ENCODE results near the gene TMEM144.

TMEM144 gene

DNA sequence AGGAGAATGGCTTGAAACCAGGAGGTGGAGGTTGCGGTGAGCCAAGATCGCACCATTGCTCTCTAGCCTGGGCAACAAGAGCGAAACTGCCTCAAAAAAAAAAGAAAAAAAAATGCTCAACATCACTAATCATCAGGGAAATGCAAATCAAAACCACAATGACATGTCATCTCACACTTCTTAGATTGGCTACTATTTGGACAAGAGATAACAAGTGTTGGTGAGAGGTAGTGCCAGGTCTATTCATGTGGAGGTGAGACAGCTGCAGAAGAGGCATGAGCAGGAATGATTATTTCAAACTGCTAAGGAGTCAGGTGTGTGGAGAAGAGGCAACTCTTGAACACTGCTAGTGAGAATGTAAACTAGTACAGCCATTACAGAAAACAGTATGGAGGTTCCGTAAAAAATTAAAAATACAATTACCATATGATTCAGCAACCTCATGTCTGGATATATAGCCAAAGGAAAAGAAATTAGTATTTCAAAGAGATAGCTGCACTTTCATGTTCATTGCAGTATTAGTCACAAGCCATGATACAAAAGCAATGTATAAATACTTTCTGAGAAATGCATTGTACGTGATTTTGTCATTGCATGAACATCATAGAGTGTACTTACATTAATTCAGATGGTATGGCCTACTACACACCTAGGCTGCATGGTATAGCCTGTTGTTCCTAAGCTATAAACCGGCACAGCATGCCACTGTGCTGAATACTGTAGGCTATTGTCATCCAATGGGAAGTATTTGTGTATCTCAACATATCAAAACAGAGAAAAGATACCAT lies 75.3 kb downstream of the TMEM144 start (continued):
- TF ChIP-seq, protein P1, sequence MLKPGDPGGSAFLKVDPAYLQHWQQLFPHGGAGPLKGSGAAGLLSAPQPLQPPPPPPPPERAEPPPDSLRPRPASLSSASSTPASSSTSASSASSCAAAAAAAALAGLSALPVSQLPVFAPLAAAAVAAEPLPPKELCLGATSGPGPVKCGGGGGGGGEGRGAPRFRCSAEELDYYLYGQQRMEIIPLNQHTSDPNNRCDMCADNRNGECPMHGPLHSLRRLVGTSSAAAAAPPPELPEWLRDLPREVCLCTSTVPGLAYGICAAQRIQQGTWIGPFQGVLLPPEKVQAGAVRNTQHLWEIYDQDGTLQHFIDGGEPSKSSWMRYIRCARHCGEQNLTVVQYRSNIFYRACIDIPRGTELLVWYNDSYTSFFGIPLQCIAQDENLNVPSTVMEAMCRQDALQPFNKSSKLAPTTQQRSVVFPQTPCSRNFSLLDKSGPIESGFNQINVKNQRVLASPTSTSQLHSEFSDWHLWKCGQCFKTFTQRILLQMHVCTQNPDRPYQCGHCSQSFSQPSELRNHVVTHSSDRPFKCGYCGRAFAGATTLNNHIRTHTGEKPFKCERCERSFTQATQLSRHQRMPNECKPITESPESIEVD (tag by site-specific recombination; IDR thresholded peaks at IDR 0.05) = no peak

DNA sequence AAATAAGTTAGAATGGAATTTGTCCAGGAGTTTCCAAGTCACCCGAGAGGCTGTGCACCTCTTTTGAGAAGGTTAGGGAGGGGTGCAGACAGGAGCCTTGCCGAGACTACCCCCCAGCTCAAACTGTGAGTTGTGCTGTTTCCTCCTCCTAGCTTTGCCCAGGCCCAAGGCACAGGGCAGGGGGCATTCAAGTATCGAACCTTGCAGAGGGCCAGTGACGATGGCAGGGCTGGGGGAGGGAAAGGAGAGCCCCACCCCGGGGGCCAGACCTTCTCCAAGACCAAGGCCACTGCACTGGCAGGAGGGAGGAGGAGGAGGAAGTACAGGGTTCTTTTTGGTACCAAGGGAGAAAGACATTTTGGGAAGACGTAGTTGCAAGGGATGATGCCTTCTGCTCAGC lies 80.6 kb downstream of the TMEM144 start:
- CTCF ChIA-PET = no interaction called here
- TF ChIP-seq SCRT2 (tag by site-specific recombination; IDR thresholded peaks at IDR 0.05) (no peak), GFI1B (tag by site-specific recombination; IDR thresholded peaks at IDR 0.05) (no peak), YY1 (tag by site-specific recombination; IDR thresholded peaks at IDR 0.05) (no peak), ZNF473 (tag by site-specific recombination; IDR thresholded peaks at IDR 0.05) (no peak), ZXDB (tag by site-specific recombination; IDR thresholded peaks at IDR 0.05) (no peak)
- TF ChIP-seq, protein P2, sequence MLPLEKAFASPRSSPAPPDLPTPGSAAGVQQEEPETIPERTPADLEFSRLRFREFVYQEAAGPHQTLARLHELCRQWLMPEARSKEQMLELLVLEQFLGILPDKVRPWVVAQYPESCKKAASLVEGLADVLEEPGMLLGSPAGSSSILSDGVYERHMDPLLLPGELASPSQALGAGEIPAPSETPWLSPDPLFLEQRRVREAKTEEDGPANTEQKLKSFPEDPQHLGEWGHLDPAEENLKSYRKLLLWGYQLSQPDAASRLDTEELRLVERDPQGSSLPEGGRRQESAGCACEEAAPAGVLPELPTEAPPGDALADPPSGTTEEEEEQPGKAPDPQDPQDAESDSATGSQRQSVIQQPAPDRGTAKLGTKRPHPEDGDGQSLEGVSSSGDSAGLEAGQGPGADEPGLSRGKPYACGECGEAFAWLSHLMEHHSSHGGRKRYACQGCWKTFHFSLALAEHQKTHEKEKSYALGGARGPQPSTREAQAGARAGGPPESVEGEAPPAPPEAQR (tag by site-specific recombination; IDR thresholded peaks at IDR 0.05) = no peak
- Histone ChIP-seq H3K4me1 (ENCODE audit: control insufficient read depth, insufficient read depth, low read length) (no peaks in the 10 kb centered on the region), H3K9me3 (ENCODE audit: control insufficient read depth, insufficient read depth, low read depth, low read length) (no peaks in the 10 kb centered on the region), H3K4me3 (ENCODE audit: low read depth, low read length) (no peak overlapping the region), H3K27ac (ENCODE audit: extremely low read depth, low read depth, low read length) (no peak overlapping the region), H3K36me3 (ENCODE audit: control insufficient read depth in 2 of 2, insufficient read depth in 1 of 2, low read length in 2 of 2) (no peaks in the 10 kb centered on the region)
- POLR2A ChIA-PET = no interaction called here

DNA sequence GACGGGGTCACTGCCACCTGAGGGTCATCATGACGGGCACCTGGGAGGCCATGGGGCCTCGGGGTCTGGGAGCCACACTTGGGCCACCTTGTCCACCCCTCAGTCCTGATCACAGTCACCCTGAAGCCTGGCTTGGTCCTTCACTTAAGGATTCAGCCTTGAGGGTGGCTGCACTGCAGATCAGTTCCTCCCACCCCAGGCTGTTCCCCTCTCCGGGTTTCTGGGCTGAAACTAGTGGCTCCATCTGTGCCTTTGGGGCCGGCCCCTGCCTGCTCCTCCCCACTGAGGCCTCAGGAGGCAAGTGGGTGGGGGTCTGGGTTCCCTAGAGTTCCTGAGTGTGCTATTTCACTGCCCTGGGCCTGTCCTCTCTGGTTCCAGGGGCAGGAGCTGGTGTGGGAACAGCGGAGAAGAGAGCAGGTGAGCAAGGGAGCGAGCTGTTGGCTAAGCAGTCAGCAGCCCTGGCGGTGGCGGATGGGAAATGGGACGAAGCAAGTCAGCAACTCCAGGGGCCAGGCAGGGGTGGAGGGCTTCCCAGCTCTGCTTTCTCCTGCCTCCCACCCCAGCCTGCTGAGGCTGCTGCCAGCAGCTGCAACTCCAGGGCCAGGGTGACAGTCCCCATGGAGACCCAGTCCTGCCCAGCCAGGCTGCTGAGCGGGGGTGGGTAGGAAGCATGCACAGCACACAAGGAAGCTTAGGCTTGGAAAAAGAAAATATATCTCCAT lies 81.2 kb downstream of the TMEM144 start:
- Histone ChIP-seq H3K36me3 (ENCODE audit: control insufficient read depth in 2 of 2, insufficient read depth in 1 of 2, low read length in 2 of 2) (no peaks in the 10 kb centered on the region), H3K4me3 (ENCODE audit: low read depth, low read length) (no peak overlapping the region), H3K4me1 (ENCODE audit: control insufficient read depth, insufficient read depth, low read length) (no peaks in the 10 kb centered on the region), H3K27ac (ENCODE audit: extremely low read depth, low read depth, low read length) (no peak overlapping the region), H3K9me3 (ENCODE audit: control insufficient read depth, insufficient read depth, low read depth, low read length) (no peaks in the 10 kb centered on the region)
- ChIA-PET CTCF (no interaction called here), POLR2A (no interaction called here)
- TF ChIP-seq, protein P3, sequence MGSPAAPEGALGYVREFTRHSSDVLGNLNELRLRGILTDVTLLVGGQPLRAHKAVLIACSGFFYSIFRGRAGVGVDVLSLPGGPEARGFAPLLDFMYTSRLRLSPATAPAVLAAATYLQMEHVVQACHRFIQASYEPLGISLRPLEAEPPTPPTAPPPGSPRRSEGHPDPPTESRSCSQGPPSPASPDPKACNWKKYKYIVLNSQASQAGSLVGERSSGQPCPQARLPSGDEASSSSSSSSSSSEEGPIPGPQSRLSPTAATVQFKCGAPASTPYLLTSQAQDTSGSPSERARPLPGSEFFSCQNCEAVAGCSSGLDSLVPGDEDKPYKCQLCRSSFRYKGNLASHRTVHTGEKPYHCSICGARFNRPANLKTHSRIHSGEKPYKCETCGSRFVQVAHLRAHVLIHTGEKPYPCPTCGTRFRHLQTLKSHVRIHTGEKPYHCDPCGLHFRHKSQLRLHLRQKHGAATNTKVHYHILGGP (tag by site-specific recombination; IDR thresholded peaks at IDR 0.05) = no peak
- TF ChIP-seq ZNF433 (tag by site-specific recombination; IDR thresholded peaks at IDR 0.05; ENCODE audit: low read depth) (no peak), ZNF19 (tag by site-specific recombination; IDR thresholded peaks at IDR 0.05; ENCODE audit: low read depth) (no peak), ZBTB20 (tag by site-specific recombination; IDR thresholded peaks at IDR 0.05) (no peak), ZNF416 (tag by site-specific recombination; IDR thresholded peaks at IDR 0.05) (no peak), ZNF501 (tag by site-specific recombination; IDR thresholded peaks at IDR 0.05) (no peak), ZNF571 (tag by site-specific recombination; IDR thresholded peaks at IDR 0.05) (no peak), BCL11B (tag by site-specific recombination; IDR thresholded peaks at IDR 0.05; ENCODE audit: low read depth) (no peak), ZFP69B (tag by site-specific recombination; IDR thresholded peaks at IDR 0.05) (no peak), KLF9 (tag by site-specific recombination; IDR thresholded peaks at IDR 0.05; ENCODE audit: low read depth) (no peak), ZNF138 (tag by site-specific recombination; IDR thresholded peaks at IDR 0.05; ENCODE audit: borderline replicate concordance) (no peak), ZNF184 (tag by site-specific recombination; IDR thresholded peaks at IDR 0.05) (no peak), ZNF623 (tag by site-specific recombination; IDR thresholded peaks at IDR 0.05) (no peak)
- TF ChIP-seq, protein P4, sequence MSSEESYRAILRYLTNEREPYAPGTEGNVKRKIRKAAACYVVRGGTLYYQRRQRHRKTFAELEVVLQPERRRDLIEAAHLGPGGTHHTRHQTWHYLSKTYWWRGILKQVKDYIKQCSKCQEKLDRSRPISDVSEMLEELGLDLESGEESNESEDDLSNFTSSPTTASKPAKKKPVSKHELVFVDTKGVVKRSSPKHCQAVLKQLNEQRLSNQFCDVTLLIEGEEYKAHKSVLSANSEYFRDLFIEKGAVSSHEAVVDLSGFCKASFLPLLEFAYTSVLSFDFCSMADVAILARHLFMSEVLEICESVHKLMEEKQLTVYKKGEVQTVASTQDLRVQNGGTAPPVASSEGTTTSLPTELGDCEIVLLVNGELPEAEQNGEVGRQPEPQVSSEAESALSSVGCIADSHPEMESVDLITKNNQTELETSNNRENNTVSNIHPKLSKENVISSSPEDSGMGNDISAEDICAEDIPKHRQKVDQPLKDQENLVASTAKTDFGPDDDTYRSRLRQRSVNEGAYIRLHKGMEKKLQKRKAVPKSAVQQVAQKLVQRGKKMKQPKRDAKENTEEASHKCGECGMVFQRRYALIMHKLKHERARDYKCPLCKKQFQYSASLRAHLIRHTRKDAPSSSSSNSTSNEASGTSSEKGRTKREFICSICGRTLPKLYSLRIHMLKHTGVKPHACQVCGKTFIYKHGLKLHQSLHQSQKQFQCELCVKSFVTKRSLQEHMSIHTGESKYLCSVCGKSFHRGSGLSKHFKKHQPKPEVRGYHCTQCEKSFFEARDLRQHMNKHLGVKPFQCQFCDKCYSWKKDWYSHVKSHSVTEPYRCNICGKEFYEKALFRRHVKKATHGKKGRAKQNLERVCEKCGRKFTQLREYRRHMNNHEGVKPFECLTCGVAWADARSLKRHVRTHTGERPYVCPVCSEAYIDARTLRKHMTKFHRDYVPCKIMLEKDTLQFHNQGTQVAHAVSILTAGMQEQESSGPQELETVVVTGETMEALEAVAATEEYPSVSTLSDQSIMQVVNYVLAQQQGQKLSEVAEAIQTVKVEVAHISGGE (tag by site-specific recombination; conservative IDR thresholded peaks at IDR 0.05; ENCODE audit: low read depth) = no peak
- TF ChIP-seq, protein P5, sequence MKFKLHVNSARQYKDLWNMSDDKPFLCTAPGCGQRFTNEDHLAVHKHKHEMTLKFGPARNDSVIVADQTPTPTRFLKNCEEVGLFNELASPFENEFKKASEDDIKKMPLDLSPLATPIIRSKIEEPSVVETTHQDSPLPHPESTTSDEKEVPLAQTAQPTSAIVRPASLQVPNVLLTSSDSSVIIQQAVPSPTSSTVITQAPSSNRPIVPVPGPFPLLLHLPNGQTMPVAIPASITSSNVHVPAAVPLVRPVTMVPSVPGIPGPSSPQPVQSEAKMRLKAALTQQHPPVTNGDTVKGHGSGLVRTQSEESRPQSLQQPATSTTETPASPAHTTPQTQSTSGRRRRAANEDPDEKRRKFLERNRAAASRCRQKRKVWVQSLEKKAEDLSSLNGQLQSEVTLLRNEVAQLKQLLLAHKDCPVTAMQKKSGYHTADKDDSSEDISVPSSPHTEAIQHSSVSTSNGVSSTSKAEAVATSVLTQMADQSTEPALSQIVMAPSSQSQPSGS (tag by site-specific recombination; IDR thresholded peaks at IDR 0.05; ENCODE audit: low read depth) = no peak
